D721Med (cell line): ENCODE measurements around the gene SGPL1.

Experiments
- DNase-seq: peaks from one replicate; pipeline ENCODE4 v3.0.0; 2011; ENCODE audit warnings: low spot score; ENCODE audit not compliant: insufficient read length
- FAIRE-seq: peaks from 2 replicates; lab custom pipeline; 2011; peaks lifted over from hg19 to GRCh38; lab: Jason Lieb, UNC
- TF ChIP-seq, protein P1 (sequence below): IDR thresholded peaks from 2 replicates; pipeline ENCODE4 v1.5.1; 2012; ENCODE audit warnings: mild to moderate bottlenecking, control low read depth; ENCODE audit not compliant: insufficient read depth; ENCODE audit errors: missing control alignments

The SGPL1 gene

DNA sequence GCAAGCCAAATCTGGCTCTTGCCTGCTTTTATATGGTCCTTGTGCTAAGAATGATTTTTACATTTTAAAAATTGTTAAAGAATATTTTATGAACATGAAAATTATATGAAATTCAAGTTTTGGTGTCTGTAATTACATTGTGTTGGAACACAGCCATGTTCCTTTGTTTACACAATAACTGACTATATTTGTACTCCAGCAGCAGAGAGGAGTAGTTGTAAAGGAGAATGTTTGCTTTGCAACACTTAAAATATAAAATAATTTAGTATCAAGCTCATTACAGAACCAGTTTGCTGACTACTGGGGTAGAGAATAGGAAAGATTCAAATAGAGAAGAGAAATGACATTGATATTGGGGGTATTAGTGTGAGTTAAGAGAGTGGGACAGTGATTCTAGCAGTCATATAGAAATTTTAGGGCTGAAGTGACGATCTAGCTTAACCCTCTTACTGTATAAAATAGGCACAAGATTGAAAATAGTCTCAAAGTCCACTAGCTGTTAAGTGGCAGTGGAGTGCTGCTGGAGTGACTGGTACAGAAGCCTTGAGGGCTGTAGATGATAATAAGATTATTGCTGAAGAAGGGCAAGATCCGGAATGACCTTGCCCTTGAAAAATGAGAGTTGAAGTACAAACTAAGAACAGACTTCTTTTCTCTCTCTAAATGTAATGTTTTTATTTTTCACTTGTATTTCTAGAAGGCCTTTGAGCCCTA is 28.2 kb downstream of the SGPL1 start:
- no peak for FAIRE-seq
- no peak for DNase-seq
- TF ChIP-seq, protein P1, sequence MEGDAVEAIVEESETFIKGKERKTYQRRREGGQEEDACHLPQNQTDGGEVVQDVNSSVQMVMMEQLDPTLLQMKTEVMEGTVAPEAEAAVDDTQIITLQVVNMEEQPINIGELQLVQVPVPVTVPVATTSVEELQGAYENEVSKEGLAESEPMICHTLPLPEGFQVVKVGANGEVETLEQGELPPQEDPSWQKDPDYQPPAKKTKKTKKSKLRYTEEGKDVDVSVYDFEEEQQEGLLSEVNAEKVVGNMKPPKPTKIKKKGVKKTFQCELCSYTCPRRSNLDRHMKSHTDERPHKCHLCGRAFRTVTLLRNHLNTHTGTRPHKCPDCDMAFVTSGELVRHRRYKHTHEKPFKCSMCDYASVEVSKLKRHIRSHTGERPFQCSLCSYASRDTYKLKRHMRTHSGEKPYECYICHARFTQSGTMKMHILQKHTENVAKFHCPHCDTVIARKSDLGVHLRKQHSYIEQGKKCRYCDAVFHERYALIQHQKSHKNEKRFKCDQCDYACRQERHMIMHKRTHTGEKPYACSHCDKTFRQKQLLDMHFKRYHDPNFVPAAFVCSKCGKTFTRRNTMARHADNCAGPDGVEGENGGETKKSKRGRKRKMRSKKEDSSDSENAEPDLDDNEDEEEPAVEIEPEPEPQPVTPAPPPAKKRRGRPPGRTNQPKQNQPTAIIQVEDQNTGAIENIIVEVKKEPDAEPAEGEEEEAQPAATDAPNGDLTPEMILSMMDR: no peak

DNA sequence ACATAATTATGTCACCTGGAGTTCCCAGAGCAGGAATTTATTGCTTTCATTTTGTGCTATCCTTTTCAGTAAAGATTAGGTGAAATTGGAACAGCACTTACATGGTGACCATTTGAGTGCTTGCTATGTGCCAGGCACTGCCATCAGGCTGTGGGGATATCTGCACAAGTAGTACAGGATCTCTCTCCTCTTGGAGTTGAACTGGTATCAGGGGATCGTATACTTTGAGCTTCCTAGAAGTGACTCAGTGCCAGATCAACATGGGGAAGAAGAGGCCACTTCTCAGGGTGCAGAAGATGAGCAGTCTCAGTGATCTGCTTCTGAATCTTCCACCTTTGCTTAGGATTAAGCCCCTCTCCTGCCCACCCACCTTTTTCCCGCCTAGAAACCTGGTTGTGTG is 29.5 kb downstream of the SGPL1 start:
- TF ChIP-seq, protein P1: no peak
- DNase-seq: no peak
- no peak for FAIRE-seq

DNA sequence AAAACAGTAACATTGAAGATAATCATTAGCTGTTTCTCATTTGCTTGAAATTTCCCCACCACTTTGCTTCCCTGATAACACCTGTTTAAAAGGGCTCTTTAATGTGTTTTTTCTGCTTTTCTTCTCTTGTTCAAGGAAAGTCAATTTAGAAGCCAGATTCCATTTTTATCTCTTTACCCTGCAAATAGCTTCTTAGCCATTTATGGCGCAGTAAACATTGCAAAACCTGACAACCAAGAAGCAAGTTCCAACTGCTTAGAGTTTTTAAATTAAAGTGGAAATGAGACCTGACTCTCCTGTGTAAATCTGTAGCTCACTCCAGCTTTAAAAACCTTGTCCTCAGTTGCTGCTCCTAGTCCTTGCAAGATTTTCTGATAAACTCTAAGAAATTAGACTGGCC is 30.1 kb downstream of the SGPL1 start:
- TF ChIP-seq, protein P1: no peak
- no peak for DNase-seq
- FAIRE-seq: no peak

DNA sequence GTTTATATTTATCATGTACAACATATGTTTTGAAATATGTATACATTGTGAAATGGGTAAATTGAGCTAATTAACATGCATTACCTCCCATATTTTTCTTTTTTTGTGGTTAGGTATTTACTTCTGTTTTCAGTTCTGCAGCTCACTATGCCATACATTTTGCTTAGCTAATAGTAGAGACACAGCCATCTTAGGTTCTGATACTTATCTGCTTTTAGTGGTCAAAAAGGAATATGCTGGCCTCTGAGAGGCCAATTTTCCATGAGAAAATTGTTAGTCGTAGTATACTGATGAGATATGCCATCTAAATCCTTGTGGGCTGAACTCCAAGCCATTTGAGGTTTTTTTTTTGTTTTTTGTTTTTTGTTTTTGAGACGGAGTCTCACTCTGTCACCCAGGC is 31.0 kb downstream of the SGPL1 start:
- no peak for FAIRE-seq

GRCh38 chr10:70847659-70848360 is 32.1 kb downstream of the SGPL1 start:
- FAIRE-seq: no peak
- TF ChIP-seq, protein P1: no peak
- DNase-seq: no peak

More for the DNA sequence above, 31.0 kb downstream of the SGPL1 start:
- TF ChIP-seq, protein P1: no peak
- DNase-seq: no peak

DNA sequence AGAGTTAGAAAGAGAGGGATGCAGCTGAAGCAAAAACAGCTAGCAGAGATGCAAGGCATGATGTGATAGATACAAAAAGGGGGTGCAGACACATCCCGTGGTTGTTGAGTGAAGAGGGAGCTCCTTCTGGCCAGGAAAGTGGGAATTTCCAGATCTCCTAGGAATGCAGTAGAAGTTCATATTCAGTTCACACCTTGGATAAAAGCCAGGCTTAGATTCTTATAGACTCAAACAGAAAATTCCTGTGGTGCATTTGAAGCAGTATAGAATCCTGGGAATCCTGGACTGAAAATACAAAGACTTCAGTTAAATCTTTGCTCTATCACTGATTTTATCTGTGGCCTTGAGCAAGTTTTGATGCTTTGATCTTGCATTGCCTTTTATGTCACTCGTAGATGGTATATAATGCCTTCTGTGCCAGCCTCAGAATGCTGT is 33.9 kb downstream of the SGPL1 start:
- TF ChIP-seq, protein P1: no peak
- DNase-seq (no peak), FAIRE-seq (no peak)

GRCh38 chr10:70850097-70850496 is 34.3 kb downstream of the SGPL1 start:
- FAIRE-seq (no peak), DNase-seq (no peak)
- TF ChIP-seq, protein P1: no peak
